ENCODE data around the gene RAB44.
A peak's percentile ranks its signal among the peaks of the same experiment; 100 is the strongest.
"Not testable (repeated sequence)": the region's sequence is repeated elsewhere in the genome, so short reads cannot be mapped to it uniquely, and the experiment has no call there.

The RAB44 gene

GRCh38 chr6:36716476-36717093, 19.0 kb downstream of the RAB44 start:
- DNase-seq, result no peak

GRCh38 chr6:36717231-36717825, 19.7 kb downstream of the RAB44 start:
- DNase-seq, result no peak

- DNase-seq, result no peak
These were observed 20.4 kb downstream of the RAB44 start for GRCh38 chr6:36717871-36718540.

GRCh38 chr6:36718560-36718959, 20.9 kb downstream of the RAB44 start:
- DNase-seq, result no peak

GRCh38 chr6:36719126-36719525, 21.5 kb downstream of the RAB44 start:
- DNase-seq, result no peak

- DNase-seq, result no peak
These were observed 22.9 kb downstream of the RAB44 start for GRCh38 chr6:36720251-36721141.

GRCh38 chr6:36721369-36722140, 23.9 kb downstream of the RAB44 start:
- no peak for DNase-seq

GRCh38 chr6:36722365-36722764, 24.7 kb downstream of the RAB44 start:
- no peak for DNase-seq

GRCh38 chr6:36722879-36723278, 25.3 kb downstream of the RAB44 start:
- no peak for DNase-seq

- not testable (repeated sequence) for DNase-seq
These were observed 26.4 kb downstream of the RAB44 start for GRCh38 chr6:36723992-36724391.

GRCh38 chr6:36724514-36725390, 27.1 kb downstream of the RAB44 start:
- DNase-seq, result peak; percentile 76

GRCh38 chr6:36725581-36725980, 28.0 kb downstream of the RAB44 start:
- DNase-seq, result no peak

GRCh38 chr6:36727505-36728021, 29.9 kb downstream of the RAB44 start:
- DNase-seq, result peak; percentile 61

- DNase-seq, result no peak
These were observed 30.9 kb downstream of the RAB44 start for GRCh38 chr6:36728289-36729160.

- DNase-seq, result no peak
These were observed 31.5 kb downstream of the RAB44 start for GRCh38 chr6:36729161-36729524.

GRCh38 chr6:36730424-36731380, 33.1 kb downstream of the RAB44 start:
- DNase-seq, result no peak

GRCh38 chr6:36731622-36732310, 34.1 kb downstream of the RAB44 start:
- DNase-seq, result no peak

- no peak for DNase-seq
These were observed 35.7 kb downstream of the RAB44 start for GRCh38 chr6:36733300-36733699.

All from NCI-H2029 treated with DMSO at 0.1 percent for 48 hours (cell line).